Fibroblast of skin of left biceps (primary cell): ENCODE measurements around the gene DUSP16.
"Not testable (repeated sequence)": the region's sequence is repeated elsewhere in the genome, so short reads cannot be mapped to it uniquely, and the experiment has no call there.

Experiments
- DNase-seq, 2 experiments: peaks; one replicate each; pipeline ENCODE4 v3.0.0-alpha.2; 2013; ENCODE audit warnings: low read depth in 2 of 2

The DUSP16 gene, protein sequence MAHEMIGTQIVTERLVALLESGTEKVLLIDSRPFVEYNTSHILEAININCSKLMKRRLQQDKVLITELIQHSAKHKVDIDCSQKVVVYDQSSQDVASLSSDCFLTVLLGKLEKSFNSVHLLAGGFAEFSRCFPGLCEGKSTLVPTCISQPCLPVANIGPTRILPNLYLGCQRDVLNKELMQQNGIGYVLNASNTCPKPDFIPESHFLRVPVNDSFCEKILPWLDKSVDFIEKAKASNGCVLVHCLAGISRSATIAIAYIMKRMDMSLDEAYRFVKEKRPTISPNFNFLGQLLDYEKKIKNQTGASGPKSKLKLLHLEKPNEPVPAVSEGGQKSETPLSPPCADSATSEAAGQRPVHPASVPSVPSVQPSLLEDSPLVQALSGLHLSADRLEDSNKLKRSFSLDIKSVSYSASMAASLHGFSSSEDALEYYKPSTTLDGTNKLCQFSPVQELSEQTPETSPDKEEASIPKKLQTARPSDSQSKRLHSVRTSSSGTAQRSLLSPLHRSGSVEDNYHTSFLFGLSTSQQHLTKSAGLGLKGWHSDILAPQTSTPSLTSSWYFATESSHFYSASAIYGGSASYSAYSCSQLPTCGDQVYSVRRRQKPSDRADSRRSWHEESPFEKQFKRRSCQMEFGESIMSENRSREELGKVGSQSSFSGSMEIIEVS

GRCh38 chr12:12562585-12563261 is at the start of gene DUSP16:
Gene DUSP16 (minus strand): TSS chr12:12562863. CDS start chr12:12521098, 41,765 bp downstream.
- DNase-seq, result peak; percentile 80 to 81

DNA sequence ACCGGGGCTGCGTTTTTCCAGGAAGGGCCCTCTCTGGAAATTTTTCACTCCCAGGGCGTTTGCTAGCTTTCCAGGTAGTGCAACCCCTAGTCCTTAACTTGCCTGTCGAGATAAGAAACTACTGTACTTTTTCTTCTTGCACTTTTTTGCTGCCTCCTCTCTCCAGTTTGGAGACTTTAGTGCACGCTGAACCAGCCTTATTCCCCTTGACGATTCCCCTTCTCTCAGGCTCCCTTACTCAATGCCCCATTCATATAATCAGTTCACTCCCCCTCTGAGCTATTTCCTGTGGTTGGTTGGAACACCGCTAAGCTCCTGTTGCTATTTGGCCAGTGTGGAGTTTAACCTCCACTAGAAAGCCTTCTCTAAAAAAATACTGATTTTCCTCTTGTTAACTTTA is 49.7 kb upstream of the DUSP16 start:
- DNase-seq, result no peak

DNA sequence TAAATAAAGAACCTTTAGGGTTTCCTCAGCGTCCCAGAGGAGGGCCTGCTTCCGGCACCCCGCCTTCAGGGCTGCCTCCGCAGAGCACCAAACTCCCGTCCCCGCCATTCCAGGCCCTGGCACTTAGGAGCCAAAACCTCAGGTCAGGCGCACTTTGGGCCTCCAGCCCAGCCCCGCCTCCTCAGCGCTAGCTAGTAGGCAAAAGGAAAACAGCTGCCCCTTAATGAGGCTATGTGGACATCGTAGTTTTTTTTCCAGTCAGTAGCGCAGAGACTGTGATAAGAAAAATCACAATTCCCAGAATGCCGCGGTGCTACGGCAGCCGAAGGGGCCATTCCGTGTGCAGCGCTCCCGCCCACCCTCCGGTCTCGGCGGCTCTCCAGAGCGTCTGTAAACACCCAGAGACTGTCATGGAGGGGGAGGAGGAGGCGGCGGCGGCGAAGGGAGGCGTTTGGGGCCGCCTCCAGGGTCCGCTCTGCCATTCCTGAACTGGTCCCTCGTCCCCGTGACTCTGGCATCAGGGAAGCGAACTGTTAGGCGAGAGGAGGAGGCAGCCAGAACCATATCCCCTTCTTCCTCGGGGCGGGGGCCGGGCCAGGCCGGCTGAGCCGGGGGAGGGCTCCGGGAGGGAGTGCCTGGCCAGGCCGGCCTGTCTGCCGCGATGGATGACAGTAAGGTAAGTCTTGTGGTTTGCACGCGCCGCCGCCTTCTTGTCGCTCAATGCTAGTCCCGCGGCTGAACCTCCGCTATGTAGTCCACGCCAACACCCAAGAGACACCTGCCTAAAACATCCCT is 49.0 kb upstream of the DUSP16 start, which contains the start of gene CREBL2:
Gene CREBL2 (plus strand): TSS at position 365 of the 795 bp plus-strand sequence. CDS start 297 bp downstream, at position 662.
- DNase-seq, result peak; percentile 87 to 89

DNA sequence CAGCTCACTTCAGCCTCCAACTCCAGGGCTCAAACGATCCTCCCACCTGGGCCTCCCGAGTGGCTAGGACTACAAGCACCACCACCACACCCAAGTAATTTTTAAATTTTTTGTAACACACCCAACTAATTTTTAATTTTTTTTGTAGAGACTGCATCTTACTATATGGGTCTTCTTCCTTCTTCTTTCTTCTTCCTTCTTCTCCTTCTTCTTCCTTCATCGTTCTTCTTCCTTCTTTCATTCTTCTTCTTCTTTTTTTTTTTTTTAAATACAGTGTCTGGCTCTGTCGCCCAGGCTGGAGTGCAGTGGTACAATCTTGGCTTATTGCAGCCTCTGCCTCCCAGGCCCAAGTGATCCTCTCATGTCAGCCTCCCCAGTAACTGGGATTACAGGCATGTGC is 48.0 kb upstream of the DUSP16 start:
- no peak for DNase-seq

- DNase-seq, result no peak
These were observed 47.0 kb upstream of the DUSP16 start for GRCh38 chr12:12609692-12610091.

DNA sequence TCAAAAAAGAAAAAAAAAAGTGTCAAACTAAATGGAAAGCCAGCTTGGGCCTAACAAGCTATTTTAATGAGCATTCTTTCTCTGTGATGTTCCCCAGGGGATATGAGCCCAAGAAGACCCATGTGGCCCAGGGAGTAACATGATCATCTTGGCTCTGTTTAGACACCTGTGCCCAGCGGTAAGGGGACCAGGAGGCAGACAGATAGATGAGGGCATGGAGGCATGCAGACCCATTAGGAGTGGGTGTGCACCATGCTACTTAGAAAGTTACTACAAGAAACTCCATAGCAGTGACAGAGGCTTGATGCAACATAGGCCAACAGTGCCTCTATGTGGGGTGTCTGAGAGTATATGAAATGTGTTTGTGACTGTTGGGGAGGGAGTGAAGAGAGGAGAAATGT is 45.9 kb upstream of the DUSP16 start:
- no peak for DNase-seq

- DNase-seq, result peak; percentile 26 to 29
These were observed 44.3 kb upstream of the DUSP16 start for GRCh38 chr12:12606781-12607589.

DNA sequence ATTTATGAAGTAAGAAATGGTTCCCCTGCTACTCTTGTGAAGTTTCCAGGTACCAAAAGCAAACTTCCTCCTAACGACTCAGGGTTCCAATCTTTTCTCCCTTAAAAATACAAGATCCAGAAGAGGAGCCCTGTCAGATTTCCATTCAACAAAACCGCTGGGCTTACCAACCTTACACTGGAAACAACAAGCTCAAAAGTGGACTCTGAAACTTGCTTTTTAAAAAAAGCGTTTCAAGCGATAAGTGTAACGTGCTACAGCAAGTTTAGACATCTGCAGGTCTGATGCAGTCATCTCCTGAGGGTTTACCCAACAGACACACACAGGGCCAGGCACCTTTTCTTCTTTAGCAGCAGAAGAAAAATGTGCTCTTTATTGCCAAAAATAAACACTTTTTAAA is 42.1 kb upstream of the DUSP16 start:
- no peak for DNase-seq

GRCh38 chr12:12600659-12601058 is 38.0 kb upstream of the DUSP16 start:
- no peak for DNase-seq

GRCh38 chr12:12599750-12600643 is 37.3 kb upstream of the DUSP16 start:
- no peak for DNase-seq

DNA sequence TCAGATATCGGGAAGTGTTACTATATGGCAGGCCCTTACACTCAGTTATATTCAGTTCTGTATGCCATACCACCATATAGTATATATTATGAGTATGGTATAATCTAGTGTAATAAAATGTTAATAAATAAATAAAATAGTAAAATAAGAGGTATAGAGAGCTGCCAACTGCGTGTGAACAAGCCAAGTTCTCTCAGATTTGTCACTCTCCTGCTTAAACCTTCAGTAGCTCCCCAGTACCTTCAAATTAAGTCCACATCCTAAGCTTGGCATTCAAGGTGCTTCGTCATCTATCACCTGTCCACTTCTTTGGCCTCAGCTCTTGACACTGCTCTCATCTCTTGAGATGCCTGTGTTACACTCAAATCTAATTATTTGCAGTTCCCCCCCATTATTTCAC is 36.2 kb upstream of the DUSP16 start:
- DNase-seq, result no peak

DNA sequence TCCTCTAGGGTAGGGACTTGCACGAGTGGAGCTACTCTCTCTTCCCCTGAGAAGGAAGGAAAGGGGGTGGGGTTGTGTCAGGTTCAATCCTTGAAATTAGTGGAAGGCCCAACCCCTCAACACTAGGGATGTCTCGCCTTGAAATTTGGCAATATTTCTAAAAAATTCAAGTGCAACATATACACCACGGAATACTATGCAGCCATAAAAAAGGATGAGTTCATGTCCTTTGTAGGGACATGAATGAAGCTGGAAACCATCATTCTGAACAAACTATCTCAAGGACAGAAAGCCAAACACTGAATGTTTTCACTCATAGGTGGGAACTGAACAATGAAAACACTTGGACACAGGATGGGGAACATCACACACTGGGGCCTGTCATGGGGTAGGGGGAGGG is 33.9 kb upstream of the DUSP16 start:
- DNase-seq, result not testable (repeated sequence)

- not testable (repeated sequence) for DNase-seq
These were observed 33.3 kb upstream of the DUSP16 start for GRCh38 chr12:12595929-12596328.

DNA sequence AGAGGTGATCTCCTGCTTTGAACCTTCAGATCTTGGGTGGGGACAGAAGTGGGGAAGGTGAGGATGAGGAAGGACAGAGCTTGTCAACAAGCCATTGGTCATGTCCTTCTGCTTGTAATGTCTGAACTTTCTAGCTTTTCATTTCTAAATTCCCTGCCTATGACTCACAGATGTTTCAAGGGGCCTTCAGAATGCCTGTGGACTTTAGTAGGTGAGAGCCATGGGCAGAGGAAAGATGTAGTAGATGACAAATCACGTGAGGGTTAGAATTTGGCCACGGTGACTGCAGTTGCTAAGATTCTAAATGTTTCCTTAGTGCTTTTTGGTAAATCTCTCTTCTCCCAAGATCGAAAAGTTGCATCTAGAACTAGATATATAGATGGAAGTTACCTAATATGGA is 30.3 kb upstream of the DUSP16 start:
- DNase-seq, result no peak

DNA sequence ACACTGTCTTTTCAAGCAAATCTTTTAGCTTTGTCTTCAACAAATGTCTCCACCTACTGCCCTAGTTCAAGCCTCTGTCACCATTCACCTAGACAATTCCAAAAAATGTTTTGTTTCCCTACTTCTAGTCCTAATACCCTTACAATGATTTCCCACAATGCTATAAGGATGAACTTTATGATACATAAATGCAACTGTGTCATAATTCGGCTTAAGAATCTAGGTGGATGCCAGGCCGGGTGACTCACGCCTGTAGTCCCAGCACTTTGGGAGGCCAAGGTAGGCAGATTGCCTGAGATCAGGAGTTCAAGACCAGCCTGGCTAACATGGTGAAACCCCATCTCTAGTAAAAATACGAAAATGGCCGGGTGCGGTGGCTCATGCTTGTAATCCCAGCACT is 28.3 kb upstream of the DUSP16 start:
- DNase-seq, result no peak

GRCh38 chr12:12588436-12588835 is 25.8 kb upstream of the DUSP16 start:
- DNase-seq, result not testable (repeated sequence)

- no peak for DNase-seq
These were observed 25.2 kb upstream of the DUSP16 start for GRCh38 chr12:12587878-12588277.

- no peak for DNase-seq
These were observed 24.4 kb upstream of the DUSP16 start for GRCh38 chr12:12586879-12587675.
